Ishikawa (cell line): Measurements from ENCODE around the gene PLEKHS1.

ENCODE experiments used
- CEBPB ChIP-seq: IDR thresholded peaks from 2 replicates; pipeline ENCODE4 v1.6.1; 2012
- CREB1 ChIP-seq: IDR thresholded peaks from 2 replicates; pipeline ENCODE4 v1.6.1; 2012; ENCODE audit warnings: low read depth
- EGR1 ChIP-seq: IDR thresholded peaks from 2 replicates; pipeline ENCODE4 v1.6.1; 2012
- EP300 ChIP-seq: IDR thresholded peaks from 2 replicates; pipeline ENCODE4 v1.6.1; 2012; ENCODE audit warnings: borderline replicate concordance
- FOXM1 ChIP-seq: IDR thresholded peaks from 2 replicates; pipeline ENCODE4 v1.6.1; 2012; ENCODE audit warnings: low read depth, borderline replicate concordance
- NFIC ChIP-seq: IDR thresholded peaks from 2 replicates; pipeline ENCODE4 v1.6.1; 2012
- RAD21 ChIP-seq: IDR thresholded peaks from 2 replicates; pipeline ENCODE4 v1.6.1; 2012; ENCODE audit warnings: low read depth
- TAF1 ChIP-seq: IDR thresholded peaks from 2 replicates; pipeline ENCODE4 v1.6.1; 2012; ENCODE audit warnings: low read depth, mild to moderate bottlenecking
- TCF12 ChIP-seq: IDR thresholded peaks from 2 replicates; pipeline ENCODE4 v1.6.1; 2012; ENCODE audit warnings: low read depth
- TEAD4 ChIP-seq: IDR thresholded peaks from 2 replicates; pipeline ENCODE4 v1.6.1; 2012
- YY1 ChIP-seq: IDR thresholded peaks from 2 replicates; pipeline ENCODE4 v1.6.1; 2012; ENCODE audit warnings: low read depth
- ZBTB7A ChIP-seq: IDR thresholded peaks from 2 replicates; pipeline ENCODE4 v1.6.1; 2012; ENCODE audit warnings: low read depth
- TF ChIP-seq, protein P1 (sequence below): IDR thresholded peaks from 2 replicates; pipeline ENCODE4 v1.6.1; 2012
- TF ChIP-seq, protein P2 (sequence below): IDR thresholded peaks from 2 replicates; pipeline ENCODE4 v1.6.1; 2012; ENCODE audit warnings: low read depth, mild to moderate bottlenecking
- TF ChIP-seq, protein P3 (sequence below): IDR thresholded peaks from 2 replicates; pipeline ENCODE4 v1.6.1; 2012

PLEKHS1 gene

DNA sequence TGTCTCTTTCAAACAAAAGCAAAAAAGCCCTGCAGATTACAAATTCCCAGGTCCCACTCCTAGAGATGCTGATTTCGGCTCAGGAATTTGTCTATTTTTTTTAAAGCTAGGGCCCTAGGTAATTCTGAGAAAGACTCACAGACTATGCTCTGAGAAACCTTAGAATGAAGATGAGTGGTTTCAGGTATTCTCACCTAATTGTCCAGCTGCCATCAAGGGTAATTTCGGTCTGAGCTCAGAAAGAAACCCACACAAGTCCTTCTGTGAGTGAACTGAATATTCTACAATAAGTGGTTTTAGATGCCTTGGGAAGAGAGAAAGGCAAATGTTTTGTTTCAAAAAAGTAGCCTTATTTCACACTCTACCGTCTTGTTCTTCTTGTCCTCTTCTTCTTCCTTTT lies 56.7 kb downstream of the PLEKHS1 start:
- no peak for TF ChIP-seq NFIC
- TF ChIP-seq, protein P1, sequence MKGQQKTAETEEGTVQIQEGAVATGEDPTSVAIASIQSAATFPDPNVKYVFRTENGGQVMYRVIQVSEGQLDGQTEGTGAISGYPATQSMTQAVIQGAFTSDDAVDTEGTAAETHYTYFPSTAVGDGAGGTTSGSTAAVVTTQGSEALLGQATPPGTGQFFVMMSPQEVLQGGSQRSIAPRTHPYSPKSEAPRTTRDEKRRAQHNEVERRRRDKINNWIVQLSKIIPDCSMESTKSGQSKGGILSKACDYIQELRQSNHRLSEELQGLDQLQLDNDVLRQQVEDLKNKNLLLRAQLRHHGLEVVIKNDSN: no peak
- no peak for TF ChIP-seq ZBTB7A
- TF ChIP-seq, protein P2, sequence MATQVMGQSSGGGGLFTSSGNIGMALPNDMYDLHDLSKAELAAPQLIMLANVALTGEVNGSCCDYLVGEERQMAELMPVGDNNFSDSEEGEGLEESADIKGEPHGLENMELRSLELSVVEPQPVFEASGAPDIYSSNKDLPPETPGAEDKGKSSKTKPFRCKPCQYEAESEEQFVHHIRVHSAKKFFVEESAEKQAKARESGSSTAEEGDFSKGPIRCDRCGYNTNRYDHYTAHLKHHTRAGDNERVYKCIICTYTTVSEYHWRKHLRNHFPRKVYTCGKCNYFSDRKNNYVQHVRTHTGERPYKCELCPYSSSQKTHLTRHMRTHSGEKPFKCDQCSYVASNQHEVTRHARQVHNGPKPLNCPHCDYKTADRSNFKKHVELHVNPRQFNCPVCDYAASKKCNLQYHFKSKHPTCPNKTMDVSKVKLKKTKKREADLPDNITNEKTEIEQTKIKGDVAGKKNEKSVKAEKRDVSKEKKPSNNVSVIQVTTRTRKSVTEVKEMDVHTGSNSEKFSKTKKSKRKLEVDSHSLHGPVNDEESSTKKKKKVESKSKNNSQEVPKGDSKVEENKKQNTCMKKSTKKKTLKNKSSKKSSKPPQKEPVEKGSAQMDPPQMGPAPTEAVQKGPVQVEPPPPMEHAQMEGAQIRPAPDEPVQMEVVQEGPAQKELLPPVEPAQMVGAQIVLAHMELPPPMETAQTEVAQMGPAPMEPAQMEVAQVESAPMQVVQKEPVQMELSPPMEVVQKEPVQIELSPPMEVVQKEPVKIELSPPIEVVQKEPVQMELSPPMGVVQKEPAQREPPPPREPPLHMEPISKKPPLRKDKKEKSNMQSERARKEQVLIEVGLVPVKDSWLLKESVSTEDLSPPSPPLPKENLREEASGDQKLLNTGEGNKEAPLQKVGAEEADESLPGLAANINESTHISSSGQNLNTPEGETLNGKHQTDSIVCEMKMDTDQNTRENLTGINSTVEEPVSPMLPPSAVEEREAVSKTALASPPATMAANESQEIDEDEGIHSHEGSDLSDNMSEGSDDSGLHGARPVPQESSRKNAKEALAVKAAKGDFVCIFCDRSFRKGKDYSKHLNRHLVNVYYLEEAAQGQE: no peak
- TF ChIP-seq FOXM1: no peak
- no peak for TF ChIP-seq YY1
- no peak for TF ChIP-seq TCF12
- TF ChIP-seq TAF1: no peak
- TF ChIP-seq, protein P3, sequence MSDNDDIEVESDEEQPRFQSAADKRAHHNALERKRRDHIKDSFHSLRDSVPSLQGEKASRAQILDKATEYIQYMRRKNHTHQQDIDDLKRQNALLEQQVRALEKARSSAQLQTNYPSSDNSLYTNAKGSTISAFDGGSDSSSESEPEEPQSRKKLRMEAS: no peak
- no peak for TF ChIP-seq CREB1
- TF ChIP-seq TEAD4: no peak
- no peak for TF ChIP-seq EP300
- no peak for TF ChIP-seq EGR1
- no peak for TF ChIP-seq CEBPB
- TF ChIP-seq RAD21: no peak

DNA sequence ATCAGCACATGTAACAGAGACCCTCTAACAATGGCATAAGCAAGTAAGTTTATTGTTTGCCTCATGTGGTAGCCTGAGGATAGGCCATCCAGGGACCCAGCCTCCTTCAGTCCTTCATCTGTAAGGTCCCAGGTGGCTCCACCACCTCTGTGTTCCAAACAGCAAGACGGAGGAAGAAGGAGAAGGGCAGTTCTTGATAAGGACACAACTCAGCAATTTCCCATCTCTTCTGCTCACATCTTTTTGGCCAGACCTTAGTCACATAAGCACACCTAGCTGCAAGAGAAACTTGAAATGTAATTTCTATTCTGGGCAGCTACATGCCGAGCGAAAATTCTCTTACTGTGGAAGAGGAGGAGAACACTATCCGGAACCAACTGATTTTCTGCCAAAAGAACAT lies 68.5 kb downstream of the PLEKHS1 start:
- TF ChIP-seq TEAD4 (no peak), TAF1 (no peak), ZBTB7A (no peak), TCF12 (no peak), EGR1 (no peak), CREB1 (no peak), NFIC (no peak), FOXM1 (no peak), CEBPB (no peak), EP300 (no peak), RAD21 (no peak), YY1 (no peak)
- TF ChIP-seq, protein P2: no peak
- TF ChIP-seq, protein P1: no peak
- TF ChIP-seq, protein P3: no peak

DNA sequence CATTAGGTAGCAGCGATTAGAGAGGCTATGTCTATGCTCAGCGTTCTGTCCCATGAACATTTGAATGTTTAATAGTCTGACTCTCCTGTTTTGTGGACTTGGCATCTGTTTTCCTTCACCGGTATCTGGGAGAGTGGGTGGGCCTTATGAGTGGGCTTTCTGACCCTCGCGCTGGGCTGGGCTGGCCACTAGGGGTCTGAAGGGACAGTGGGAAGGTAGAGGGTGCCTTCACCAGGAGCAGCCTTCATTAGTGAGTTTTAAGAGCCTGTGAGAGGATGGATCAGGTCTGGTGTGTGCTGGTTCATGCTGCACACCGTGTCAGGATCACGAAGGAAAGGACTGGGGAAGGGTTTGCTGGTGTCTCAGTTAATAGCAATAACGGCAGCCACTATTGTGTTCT lies 69.0 kb downstream of the PLEKHS1 start:
- TF ChIP-seq TCF12 (no peak), NFIC (no peak), YY1 (no peak), TAF1 (no peak), ZBTB7A (no peak), CEBPB (no peak), RAD21 (no peak), EP300 (no peak), FOXM1 (no peak), TEAD4 (no peak)
- TF ChIP-seq, protein P1: no peak

DNA sequence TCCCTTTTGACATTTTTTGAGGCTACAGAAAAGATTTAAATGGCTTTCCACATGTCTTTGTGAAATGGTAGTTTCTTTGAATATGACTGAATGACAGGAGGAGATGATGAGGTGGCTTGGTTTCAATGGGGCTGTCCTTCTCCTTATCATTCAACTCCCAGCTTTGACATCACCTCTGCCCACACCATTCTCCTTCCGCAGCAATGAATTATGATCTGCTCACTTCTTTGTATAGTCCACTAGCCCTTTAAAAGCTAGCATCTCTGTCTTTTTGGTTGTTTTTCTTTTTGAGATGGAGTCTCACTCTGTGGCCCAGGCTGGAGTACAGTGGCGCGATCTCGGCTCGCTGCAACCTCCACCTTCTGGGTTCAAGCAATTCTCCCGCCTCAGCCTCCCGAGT lies 70.7 kb downstream of the PLEKHS1 start:
- TF ChIP-seq TAF1: no peak
- TF ChIP-seq EGR1: no peak
- TF ChIP-seq CREB1: no peak
- no peak for TF ChIP-seq FOXM1
- TF ChIP-seq, protein P2: no peak
- no peak for TF ChIP-seq TEAD4
- TF ChIP-seq CEBPB: no peak
- TF ChIP-seq YY1: no peak
